HUDEP-2 (cell line): ENCODE results near the gene MLXIP.
A peak's percentile ranks its signal among the peaks of the same experiment; 100 is the strongest.
"Not testable (repeated sequence)": the region's sequence is repeated elsewhere in the genome, so short reads cannot be mapped to it uniquely, and the experiment has no call there.

ENCODE experiments used
- DNase-seq, 76 experiments: peaks; one replicate each; lab custom pipeline; 2025; ENCODE audit not compliant: unreplicated experiment in 76 of 76; lab: John Stamatoyannopoulos, UW

Gene MLXIP

GRCh38 chr12:122093098-122093883 lies 14.7 kb downstream of the MLXIP start:
- DNase-seq, result no peak

DNA sequence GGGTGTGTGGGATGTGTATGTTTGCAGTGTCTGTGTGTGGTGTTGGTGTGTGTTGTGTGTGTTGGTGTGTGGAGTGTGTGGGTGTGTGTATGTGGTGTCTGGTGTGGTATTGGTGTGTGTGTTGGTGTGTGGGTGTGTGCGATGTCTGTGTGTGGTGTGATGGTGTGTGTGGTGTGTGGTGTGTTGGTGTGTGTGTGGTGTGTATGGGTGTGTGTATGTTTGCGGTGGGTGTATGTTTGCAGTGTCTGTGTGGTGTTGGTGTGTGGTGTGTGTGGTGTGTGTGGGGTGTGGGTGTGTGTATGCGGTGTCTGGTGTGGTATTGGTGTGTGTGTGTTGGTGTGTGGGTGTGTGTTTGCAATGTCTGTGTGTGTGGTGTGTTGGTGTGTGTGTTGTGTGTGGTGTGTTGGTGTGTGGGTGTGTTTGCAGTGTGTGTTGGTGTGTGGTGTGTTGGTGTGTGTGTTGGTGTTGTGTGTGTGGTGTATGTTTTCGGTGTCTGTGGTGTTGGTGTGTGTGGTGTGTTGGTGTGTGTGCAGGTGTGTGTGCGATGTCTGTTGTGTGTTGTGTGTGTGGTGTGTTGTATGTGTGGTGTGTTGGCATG lies 15.7 kb downstream of the MLXIP start:
- no peak for DNase-seq

DNA sequence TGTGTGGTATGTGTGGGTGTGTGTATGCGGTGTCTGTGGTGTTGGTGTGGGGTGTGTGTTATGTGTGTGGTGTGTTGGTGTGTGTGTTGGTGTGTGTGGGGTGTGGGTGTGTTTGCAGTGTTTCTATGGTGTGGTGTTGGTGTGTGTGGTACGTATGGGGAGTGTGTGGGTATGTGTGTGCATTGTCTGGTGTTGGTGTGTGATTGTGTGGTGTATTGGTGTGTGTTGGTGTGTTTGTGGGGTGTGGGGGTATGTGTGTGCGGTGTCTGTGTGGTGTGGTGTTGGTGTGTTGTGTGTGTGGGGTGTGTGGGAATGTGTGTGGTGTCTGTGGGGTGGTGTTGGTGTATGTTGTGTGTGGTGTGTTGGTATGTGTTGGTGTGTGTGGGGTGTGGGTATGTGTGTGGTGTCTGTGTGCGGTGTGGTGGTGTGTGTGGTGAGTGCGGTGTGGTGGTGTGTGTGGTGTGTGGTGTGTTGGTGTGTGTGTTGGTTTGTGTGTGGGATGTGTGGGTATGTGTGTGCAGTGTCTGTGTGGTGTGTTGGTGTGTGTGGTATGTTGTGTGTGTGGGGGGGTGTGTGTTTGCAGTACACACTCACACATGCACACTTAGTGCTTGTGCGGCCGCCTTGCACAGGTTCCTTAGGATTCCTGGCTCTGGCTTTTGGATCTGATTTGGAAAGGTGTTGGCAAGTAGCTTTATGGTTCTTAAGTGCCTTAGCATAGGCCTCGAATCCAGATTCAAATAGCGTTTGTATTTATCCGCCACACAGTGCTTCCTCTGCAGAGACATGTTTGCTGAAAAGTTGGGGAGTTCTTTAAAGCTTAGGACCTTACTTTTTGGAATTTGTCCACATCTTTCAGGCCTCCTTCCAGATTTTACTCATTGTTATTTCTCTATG lies 16.4 kb downstream of the MLXIP start:
- peak in 4 of 76 experiments; percentile 16 to 38 (median 24) for DNase-seq

GRCh38 chr12:122096014-122096413 lies 17.5 kb downstream of the MLXIP start:
- DNase-seq, result no peak

DNA sequence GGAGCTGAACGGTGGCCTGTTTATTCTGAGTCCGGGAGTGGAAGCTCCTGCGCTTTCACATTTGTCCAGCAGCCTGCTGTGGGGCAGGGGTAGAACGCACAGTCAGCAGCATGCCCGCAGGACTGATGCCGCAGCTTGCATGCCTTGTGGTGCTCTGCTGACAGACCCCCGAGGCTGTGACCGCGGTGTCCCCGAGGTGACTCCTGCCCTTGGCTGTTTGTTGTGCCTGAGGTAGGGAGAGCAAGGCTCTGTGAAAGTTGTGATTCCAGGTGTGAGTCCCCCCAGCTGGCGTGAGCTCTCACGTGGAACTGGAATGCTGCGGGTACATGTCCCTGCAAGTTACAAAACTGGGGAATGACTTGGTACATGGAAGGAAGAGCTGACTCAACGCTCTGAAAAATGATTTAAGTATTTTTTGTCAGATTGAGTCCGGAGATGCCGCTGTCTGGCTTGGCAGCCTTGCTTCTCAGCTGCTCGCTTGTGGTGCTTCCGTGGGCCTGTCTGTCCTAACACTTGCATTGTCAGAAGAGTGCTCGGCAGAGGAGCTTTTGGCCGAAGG lies 18.1 kb downstream of the MLXIP start:
- DNase-seq, result peak in 1 of 76 experiments; percentile 16

DNA sequence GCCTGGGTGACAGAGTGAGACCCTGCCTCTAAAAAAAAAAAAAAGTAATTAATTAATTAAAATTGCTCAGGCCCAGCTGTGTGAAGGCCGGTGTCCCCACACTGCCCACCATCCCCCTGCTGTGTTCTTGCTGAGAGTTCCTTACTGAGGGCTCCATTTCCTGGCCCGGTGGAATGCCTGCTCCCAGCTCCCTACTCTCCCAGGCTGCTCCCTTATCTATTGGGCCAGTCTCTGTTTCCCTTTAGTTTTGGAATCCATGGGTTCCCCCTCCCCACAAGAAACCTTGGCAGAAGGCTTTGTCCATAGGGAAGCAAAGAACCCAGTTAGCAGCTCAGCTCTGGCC lies 19.0 kb downstream of the MLXIP start:
- no peak for DNase-seq

DNA sequence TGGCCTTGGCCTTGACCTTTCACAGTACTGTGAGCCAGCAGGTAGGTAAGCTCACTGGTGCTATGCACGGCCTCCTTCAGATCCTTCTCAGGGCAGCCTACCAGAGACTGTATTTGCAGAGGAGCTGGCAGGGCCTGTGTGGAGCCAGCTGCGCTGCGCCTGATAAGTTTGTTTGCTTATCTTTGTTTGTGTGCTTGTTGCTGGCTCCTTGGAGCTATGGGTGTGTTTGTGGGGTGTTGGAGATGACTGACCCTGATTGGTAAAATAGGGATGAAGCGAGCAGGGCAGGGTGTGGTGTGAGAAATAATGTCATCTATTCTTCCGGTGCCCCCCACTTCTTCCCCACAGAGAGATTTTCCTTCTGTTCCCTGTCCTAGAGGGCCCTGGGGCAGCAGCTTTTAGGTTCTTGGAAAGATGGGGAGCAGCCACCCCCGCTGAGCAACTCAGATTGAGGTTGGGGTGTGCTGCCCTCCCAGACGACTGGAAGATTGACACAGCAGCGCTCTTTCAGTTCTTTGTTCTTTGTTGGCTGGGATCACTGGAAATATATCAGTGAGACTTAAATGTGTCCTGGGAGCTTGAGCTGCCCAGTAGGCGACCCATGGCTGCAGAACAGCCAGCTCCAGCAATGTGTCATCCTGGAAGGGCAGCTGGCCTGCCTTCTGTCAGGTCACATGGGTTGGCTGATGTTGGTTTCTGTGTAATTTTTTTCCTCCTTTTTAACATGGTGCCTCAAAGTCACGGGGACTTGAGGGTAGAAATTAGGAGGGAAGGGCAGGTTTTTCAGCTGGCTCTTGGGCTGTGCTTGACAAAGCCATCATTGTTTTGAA lies 19.6 kb downstream of the MLXIP start:
- DNase-seq, result peak in 75 of 76 experiments; percentile 58 to 96 (median 88)

GRCh38 chr12:122099280-122099749 lies 20.8 kb downstream of the MLXIP start:
- DNase-seq, result peak in 1 of 76 experiments; percentile 21

DNA sequence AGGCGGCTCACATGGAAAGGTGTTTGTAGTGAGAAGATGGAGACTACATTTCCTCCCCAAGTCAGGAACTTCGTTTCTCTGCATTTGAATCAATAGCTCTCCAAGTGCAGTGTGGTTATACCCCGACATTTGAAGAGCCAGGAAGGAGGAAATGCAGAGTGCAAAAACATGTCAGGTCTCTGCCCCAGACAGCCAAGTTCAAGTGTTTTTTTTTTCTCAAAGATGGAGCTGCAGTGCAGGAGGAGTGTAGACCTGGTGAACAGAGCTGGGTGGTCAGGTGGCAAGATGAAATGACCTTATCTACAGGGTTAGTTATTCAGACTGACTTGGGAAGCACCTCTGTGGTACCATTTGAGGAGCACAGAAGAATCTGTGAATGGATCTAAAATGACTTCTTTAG lies 21.3 kb downstream of the MLXIP start:
- DNase-seq, result no peak

GRCh38 chr12:122100568-122100967 lies 22.0 kb downstream of the MLXIP start:
- no peak for DNase-seq

DNA sequence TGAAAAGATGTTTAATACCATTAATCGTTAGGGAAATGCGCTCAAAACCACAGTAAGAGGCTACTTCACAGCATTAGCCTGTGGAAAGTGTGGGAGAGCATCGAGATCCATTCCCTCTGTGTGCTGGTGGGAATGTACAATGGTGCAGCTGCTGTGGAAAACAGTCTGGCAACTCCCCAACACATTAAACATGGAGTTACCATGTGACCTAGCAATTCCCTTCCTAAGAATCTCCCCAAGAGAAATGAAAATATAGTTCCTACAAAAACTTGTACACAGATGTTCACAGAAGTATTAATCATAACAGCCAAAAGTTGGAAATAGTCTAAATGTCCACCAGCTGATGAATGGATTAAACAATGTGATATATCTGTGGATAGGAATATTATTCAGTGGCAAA lies 23.8 kb downstream of the MLXIP start:
- DNase-seq, result no peak

DNA sequence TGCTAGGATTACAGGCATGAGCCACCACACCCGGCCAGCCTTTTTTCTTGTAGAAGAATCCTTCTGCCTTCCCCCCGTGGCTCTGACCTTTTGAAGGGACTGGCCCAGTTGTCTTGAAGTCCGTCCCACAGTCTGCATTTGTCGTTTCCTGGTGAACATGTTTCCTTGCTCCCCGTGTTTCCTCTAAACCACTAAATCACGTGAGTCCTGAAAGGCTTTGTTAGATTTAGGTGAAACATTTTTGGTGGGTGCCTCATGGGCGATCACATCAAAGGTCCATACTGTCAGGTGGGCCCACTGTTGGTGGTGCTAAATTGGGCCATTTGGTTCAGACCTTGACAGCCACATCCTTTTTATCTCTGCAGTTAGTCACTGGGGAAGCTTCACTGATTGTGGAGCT lies 26.3 kb downstream of the MLXIP start:
- no peak for DNase-seq

DNA sequence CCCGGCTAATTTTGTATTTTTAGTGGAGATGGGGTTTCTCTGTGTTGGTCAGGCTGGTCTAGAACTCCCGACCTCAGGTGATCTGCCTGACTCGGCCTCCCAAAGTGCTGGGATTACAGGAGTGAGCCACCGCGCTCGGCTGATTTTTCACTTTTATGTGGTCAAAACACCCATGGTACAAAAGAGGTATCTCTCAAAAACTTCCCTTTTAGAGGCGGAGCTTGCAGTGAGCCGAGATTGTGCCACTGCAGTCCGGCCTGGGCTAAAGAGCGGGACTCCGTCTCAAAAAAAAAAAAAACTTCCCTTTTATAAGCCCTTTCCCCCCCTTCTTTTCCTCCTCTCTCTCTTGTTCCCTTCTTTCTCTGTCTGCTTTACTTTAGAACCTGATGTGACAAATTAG lies 26.9 kb downstream of the MLXIP start:
- DNase-seq, result not testable (repeated sequence)

GRCh38 chr12:122106843-122107242 lies 28.3 kb downstream of the MLXIP start:
- DNase-seq, result peak in 3 of 76 experiments; percentile 8 to 45 (median 33)

- DNase-seq, result no peak
Measured at GRCh38 chr12:122107261-122107660, 28.7 kb downstream of the MLXIP start.

DNA sequence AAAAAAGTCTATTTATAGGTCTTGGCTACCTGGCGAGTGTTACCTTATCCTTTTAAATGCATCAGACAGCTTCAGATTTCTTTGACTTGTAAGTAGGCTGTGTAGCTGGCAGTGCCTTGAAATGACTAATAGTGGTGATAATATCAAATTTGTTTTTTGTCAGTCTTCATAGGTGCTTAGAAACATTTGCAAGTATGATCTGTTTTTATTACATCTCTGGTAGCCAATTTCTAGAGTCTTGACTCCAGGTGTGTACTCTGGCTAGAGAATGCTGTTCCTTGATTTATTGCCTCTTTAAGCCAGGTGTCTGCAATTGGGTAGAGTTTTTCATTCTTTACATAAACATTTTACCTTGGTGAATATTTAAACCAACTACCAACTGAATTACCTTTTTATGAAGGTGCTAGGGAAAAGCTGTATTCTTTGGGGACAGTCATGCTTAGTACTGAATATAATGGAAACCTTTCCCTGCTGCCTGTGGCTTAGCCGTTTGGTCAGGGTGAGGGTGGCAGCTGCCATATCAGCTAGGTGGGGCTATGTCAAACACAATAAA lies 32.6 kb downstream of the MLXIP start:
- peak in 3 of 76 experiments; percentile 6 to 28 (median 13) for DNase-seq

- DNase-seq, result no peak
Measured at GRCh38 chr12:122116707-122117535, 38.4 kb downstream of the MLXIP start.

- no peak for DNase-seq
Measured at GRCh38 chr12:122117979-122118378, 39.4 kb downstream of the MLXIP start.

DNA sequence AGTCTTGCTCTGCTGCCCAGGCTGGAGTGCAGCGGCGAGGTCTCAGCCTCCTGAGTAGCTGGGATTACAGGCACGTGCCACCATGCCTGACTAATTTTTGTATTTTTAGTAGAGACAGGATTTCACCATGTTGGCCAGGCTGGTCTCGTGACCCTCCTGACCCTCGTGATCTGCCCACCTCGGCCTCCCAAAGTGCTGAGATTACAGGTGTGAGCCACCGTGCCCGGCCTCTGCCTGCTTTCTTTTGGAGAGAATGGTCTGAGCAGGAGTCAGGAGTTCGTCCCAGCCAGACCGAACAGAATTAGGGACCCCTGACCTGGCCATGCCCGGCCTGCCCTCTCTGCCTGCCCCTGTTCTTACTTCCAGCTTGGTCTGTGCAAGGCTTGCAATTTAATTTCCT lies 42.8 kb downstream of the MLXIP start:
- DNase-seq, result not testable (repeated sequence)
